Stimulated activated CD4-positive, alpha-beta T cell treated with anti-CD3 and anti-CD28 coated beads, Interleukin-2, amount 100 ng/mL, for 4 hours (primary cell): ENCODE data around the gene CTBP2.

Experiments
- DNase-seq: peaks from one replicate; pipeline ENCODE4 v3.0.0-alpha.2; 2020; ENCODE audit warnings: low read depth

The CTBP2 gene

GRCh38 chr10:125024497-125025234 lies 135.7 kb downstream of the CTBP2 start:
- DNase-seq: no peak

- DNase-seq: no peak
Measured at GRCh38 chr10:125023862-125024496, 136.4 kb downstream of the CTBP2 start.

GRCh38 chr10:125023255-125023654 lies 137.1 kb downstream of the CTBP2 start:
- no peak for DNase-seq

GRCh38 chr10:125022671-125023070 lies 137.7 kb downstream of the CTBP2 start:
- no peak for DNase-seq

- DNase-seq: no peak
Measured at GRCh38 chr10:125021686-125022344, 138.5 kb downstream of the CTBP2 start.

GRCh38 chr10:125020871-125021270 lies 139.5 kb downstream of the CTBP2 start:
- no peak for DNase-seq

GRCh38 chr10:125020386-125020785 lies 140.0 kb downstream of the CTBP2 start:
- no peak for DNase-seq

GRCh38 chr10:125018576-125019143 lies 141.7 kb downstream of the CTBP2 start:
- no peak for DNase-seq

GRCh38 chr10:125017547-125018298 lies 142.6 kb downstream of the CTBP2 start:
- no peak for DNase-seq

GRCh38 chr10:125016611-125017202 lies 143.7 kb downstream of the CTBP2 start:
- DNase-seq: no peak

GRCh38 chr10:125016123-125016522 lies 144.2 kb downstream of the CTBP2 start:
- no peak for DNase-seq

GRCh38 chr10:125015356-125015944 lies 144.9 kb downstream of the CTBP2 start:
- DNase-seq: no peak

- no peak for DNase-seq
Measured at GRCh38 chr10:125014836-125015355, 145.5 kb downstream of the CTBP2 start.

GRCh38 chr10:125014086-125014830 lies 146.1 kb downstream of the CTBP2 start:
- no peak for DNase-seq

GRCh38 chr10:125013529-125013872 lies 146.9 kb downstream of the CTBP2 start:
- no peak for DNase-seq

- DNase-seq: no peak
Measured at GRCh38 chr10:125012851-125013528, 147.4 kb downstream of the CTBP2 start.

GRCh38 chr10:125011926-125012705 lies 148.2 kb downstream of the CTBP2 start:
- no peak for DNase-seq

- DNase-seq: no peak
Measured at GRCh38 chr10:125011171-125011925, 149.0 kb downstream of the CTBP2 start.
